ENCODE measurements around the gene AMDHD2. TPM values are rescaled to one million over a fixed set of nuclear protein-coding genes. Genes with fewer than 3 reads are reported as not detected.
"Not testable (repeated sequence)": the region's sequence is repeated elsewhere in the genome, so short reads cannot be mapped to it uniquely, and the experiment has no call there.

AMDHD2 gene
- total RNA-seq, 4 donors from 2014 or later = 12.3 to 18.1 (median 13.7) TPM

GRCh38 chr16:2477327-2477726, 42.8 kb upstream of the AMDHD2 start:
- no peak for TF ChIP-seq POLR2A (IDR thresholded peaks at IDR 0.05)
- no peak for TF ChIP-seq CTCF (IDR thresholded peaks at IDR 0.05 in 4 of 5, conservative IDR thresholded peaks at IDR 0.05 in 1 of 5)
- peaks cover 8 to 12% (median 11%) of the 10 kb centered on the region in 3 donors for H3K27me3 ChIP-seq
- H3K9me3 ChIP-seq = no peaks in the 10 kb centered on the region
- H3K27ac ChIP-seq = no peak overlapping the region
- no peak for DNase-seq
- no peak overlapping the region for H3K4me3 ChIP-seq
- H3K4me1 ChIP-seq = peaks cover 8 to 10% of the 10 kb centered on the region in 2 donors
- intact Hi-C loops (cut with DNase I; ENCODE audit: low total_unique reads) = no loop called here
- no peak for ATAC-seq
- in situ Hi-C loops (cut with MboI; ENCODE audit: low sequenced_read_pairs in 4 of 4) = loop anchor here in 1 of 4 donors (25.0 kb wide), 1 partner anchor 140 kb away; the partner anchor contains the start of gene ABCA3
- no peaks in the 10 kb centered on the region for H3K36me3 ChIP-seq

- TF ChIP-seq CTCF (IDR thresholded peaks at IDR 0.05 in 4 of 5, conservative IDR thresholded peaks at IDR 0.05 in 1 of 5) (no peak), POLR2A (IDR thresholded peaks at IDR 0.05) (no peak)
- no peak overlapping the region for H3K27ac ChIP-seq
- no peak for ATAC-seq
- in situ Hi-C loops (cut with MboI; ENCODE audit: low sequenced_read_pairs in 4 of 4) = loop anchor here in 1 of 4 donors (25.0 kb wide), 1 partner anchor 141 kb away; the partner anchor contains the start of gene ABCA3
- DNase-seq = no peak
- peaks cover 0 to 3% (median 2%) of the 10 kb centered on the region in 3 donors for H3K27me3 ChIP-seq
- no peak overlapping the region for H3K4me3 ChIP-seq
- no peaks in the 10 kb centered on the region for H3K36me3 ChIP-seq
- peaks cover 17 to 20% of the 10 kb centered on the region in 2 donors for H3K4me1 ChIP-seq
- H3K9me3 ChIP-seq = no peaks in the 10 kb centered on the region
- intact Hi-C loops (cut with DNase I; ENCODE audit: low total_unique reads) = no loop called here
Measured at GRCh38 chr16:2478279-2478678, 41.9 kb upstream of the AMDHD2 start.

GRCh38 chr16:2479996-2480395, 40.2 kb upstream of the AMDHD2 start:
- not testable (repeated sequence) for ATAC-seq, H3K9me3 ChIP-seq, H3K27me3 ChIP-seq, H3K4me3 ChIP-seq, H3K27ac ChIP-seq, DNase-seq, H3K36me3 ChIP-seq
- peaks cover 27 to 37% of the 10 kb centered on the region in 2 donors for H3K4me1 ChIP-seq
- intact Hi-C loops (cut with DNase I; ENCODE audit: low total_unique reads) (loop anchor here (5.0 to 10.0 kb wide), 2 partner anchors 55 to 138 kb away; partner anchors contain the start of genes ABCA3 and CCNF), in situ Hi-C loops (cut with MboI; ENCODE audit: low sequenced_read_pairs in 4 of 4) (loop anchor here in 1 of 4 donors (25.0 kb wide), 1 partner anchor 143 kb away; the partner anchor contains the start of gene ABCA3)

- ATAC-seq = no peak
- in situ Hi-C loops (cut with MboI; ENCODE audit: low sequenced_read_pairs in 4 of 4) (loop anchor here in 1 of 4 donors (25.0 kb wide), 1 partner anchor 144 kb away; the partner anchor contains the start of gene ABCA3), intact Hi-C loops (cut with DNase I; ENCODE audit: low total_unique reads) (loop anchor here (5.0 to 10.0 kb wide), 2 partner anchors 56 to 139 kb away; partner anchors contain the start of genes ABCA3 and CCNF)
- no peak overlapping the region for H3K27ac ChIP-seq
- H3K36me3 ChIP-seq = no peaks in the 10 kb centered on the region
- no peak overlapping the region for H3K4me3 ChIP-seq
- no peaks in the 10 kb centered on the region for H3K9me3 ChIP-seq
- DNase-seq = no peak
- no peak for TF ChIP-seq CTCF (IDR thresholded peaks at IDR 0.05 in 4 of 5, conservative IDR thresholded peaks at IDR 0.05 in 1 of 5)
- no peak for TF ChIP-seq POLR2A (IDR thresholded peaks at IDR 0.05)
- H3K27me3 ChIP-seq = no peaks in the 10 kb centered on the region
- H3K4me1 ChIP-seq = peaks cover 26 to 38% of the 10 kb centered on the region in 2 donors
Measured at GRCh38 chr16:2480948-2481347, 39.2 kb upstream of the AMDHD2 start.

- TF ChIP-seq CTCF (IDR thresholded peaks at IDR 0.05 in 4 of 5, conservative IDR thresholded peaks at IDR 0.05 in 1 of 5) (no peak), POLR2A (IDR thresholded peaks at IDR 0.05) (no peak)
- in situ Hi-C loops (cut with MboI; ENCODE audit: low sequenced_read_pairs in 4 of 4) = loop anchor here in 1 of 4 donors (25.0 kb wide), 1 partner anchor 144 kb away; the partner anchor contains the start of gene ABCA3
Measured at GRCh38 chr16:2481676-2482075, 38.5 kb upstream of the AMDHD2 start.

More at GRCh38 chr16:2481676-2482075, 38.5 kb upstream of the AMDHD2 start:
- intact Hi-C loops (cut with DNase I; ENCODE audit: low total_unique reads) = loop anchor here (1.0 to 10.0 kb wide), 3 partner anchors 14 to 139 kb away; partner anchors contain the start of genes ABCA3 and CCNF
- Histone ChIP-seq H3K4me3 (no peak overlapping the region), H3K4me1 (peaks cover 23 to 40% of the 10 kb centered on the region in 2 donors), H3K36me3 (no peaks in the 10 kb centered on the region), H3K9me3 (no peaks in the 10 kb centered on the region), H3K27ac (no peak overlapping the region), H3K27me3 (no peaks in the 10 kb centered on the region)
- no peak for ATAC-seq
- no peak for DNase-seq
